Endometrium (tissue), 2 donors: ENCODE measurements around the gene LRRK1.

Source experiments
- FAIRE-seq: peaks from 2 replicates; lab custom pipeline; 2012; peaks lifted over from hg19 to GRCh38; lab: Jason Lieb, UNC
- donor health status: control.
- donor health status: control.

LRRK1 gene

DNA sequence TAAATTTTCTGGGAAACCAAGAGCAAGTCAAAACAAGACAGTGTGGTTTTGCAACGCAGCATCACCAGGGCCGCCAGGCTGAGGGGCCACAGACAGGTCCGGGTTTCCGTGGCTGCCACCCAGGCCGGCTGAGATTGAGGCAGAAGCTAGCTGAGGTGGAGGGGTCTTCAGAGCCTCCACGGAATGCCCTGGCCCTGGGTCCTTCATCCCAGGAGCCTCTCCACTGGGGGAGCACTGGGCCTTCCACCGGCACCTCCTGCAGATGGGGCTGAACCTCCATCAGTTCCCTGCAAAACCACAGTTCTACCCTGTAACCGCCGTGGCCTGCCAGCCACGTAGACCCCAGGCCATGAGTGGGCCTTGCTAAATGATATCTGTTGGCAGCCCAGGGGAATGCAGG is 180.0 kb downstream of the LRRK1 start:
- no peak for FAIRE-seq

- FAIRE-seq = no peak
These were observed 181.0 kb downstream of the LRRK1 start for GRCh38 chr15:101100118-101100517.

DNA sequence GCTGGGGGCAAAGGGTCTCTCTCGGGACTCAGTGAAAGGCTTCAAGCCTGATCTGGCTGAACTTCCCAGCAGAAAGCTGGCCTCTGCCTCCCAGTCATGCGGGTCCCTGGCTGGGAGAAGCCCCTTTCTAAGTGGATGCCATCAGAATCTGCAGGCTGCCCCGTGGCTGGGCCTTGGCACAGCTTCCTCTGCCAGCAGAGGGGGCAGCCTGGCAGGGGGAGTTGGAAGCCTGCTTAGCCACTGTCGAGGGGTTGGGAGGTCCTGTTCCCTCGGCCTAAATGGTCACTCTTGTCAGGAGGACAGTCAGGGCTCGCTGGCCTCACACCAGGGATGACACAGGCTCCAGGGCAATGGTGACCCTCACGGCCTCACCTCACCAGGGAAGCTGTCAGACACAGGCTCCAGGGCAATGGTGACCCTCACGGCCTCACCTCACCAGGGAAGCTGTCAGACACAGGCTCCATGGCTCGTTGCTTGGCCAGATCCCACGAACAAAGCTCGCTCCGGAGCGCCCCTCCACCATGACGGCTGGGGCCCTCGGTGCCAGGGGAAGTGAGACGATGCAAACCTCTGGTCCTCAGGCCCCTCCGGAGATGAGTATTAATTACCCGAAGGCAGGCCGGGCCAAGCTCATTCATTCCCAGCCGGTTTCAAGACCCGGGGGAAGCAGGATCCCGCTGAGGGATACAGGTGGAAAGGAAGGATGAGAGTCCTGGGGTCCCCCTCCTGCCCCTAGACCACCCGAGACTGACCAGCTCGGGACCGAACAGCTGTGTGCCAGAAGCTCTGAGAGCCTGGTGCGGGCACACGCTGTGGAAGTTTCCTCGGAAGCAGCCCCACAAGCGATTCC is 181.7 kb downstream of the LRRK1 start:
- FAIRE-seq = no peak

GRCh38 chr15:101101676-101102075 is 182.5 kb downstream of the LRRK1 start:
- FAIRE-seq = no peak

DNA sequence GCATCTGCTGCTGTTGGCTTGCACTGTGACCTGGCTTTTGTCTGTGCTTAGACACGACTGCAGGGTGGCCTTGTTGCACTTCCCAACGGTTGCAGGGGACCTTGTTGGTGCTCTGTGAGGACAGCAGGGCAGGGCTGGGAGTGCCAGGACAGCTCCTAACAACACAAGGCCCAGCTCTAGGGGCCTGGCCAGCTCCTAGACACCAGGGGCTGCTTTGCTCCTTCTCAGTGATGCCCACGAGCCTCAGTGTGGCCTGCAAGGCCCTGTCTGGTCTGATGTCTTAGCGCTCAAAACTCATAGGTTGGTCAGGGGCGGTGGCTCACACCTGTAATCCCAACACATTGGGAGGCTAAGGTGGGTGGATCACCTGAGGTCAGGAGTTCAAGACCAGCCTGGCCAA is 183.6 kb downstream of the LRRK1 start:
- FAIRE-seq = no peak

- FAIRE-seq = no peak
These were observed 184.4 kb downstream of the LRRK1 start for GRCh38 chr15:101103598-101103997.

GRCh38 chr15:101104141-101104540 is 185.0 kb downstream of the LRRK1 start:
- FAIRE-seq = no peak

GRCh38 chr15:101105059-101105891 is 186.1 kb downstream of the LRRK1 start:
- no peak for FAIRE-seq

DNA sequence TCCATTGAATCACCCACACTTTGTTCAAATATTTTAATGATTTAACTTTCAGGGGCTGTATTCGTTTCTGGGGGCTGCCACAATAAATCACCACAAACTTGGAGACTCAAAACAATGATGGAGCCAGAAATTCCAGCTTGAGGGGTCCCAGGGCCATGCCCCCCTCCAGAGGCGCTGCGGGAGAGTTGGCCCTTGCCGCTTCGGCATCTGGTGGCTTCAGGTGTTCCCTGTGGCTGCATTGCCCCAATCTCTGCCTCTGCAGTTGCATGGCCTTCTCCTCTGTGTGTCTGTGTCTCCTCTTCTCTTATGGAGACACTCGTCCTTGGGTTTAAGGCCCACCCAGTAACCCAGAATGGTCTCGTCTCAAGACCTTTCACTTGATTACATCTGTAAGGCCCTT is 187.9 kb downstream of the LRRK1 start:
- no peak for FAIRE-seq

GRCh38 chr15:101107625-101108460 is 188.7 kb downstream of the LRRK1 start:
- FAIRE-seq = no peak

- no peak for FAIRE-seq
These were observed 189.3 kb downstream of the LRRK1 start for GRCh38 chr15:101108461-101108775.

GRCh38 chr15:101108791-101109190 is 189.6 kb downstream of the LRRK1 start:
- no peak for FAIRE-seq

DNA sequence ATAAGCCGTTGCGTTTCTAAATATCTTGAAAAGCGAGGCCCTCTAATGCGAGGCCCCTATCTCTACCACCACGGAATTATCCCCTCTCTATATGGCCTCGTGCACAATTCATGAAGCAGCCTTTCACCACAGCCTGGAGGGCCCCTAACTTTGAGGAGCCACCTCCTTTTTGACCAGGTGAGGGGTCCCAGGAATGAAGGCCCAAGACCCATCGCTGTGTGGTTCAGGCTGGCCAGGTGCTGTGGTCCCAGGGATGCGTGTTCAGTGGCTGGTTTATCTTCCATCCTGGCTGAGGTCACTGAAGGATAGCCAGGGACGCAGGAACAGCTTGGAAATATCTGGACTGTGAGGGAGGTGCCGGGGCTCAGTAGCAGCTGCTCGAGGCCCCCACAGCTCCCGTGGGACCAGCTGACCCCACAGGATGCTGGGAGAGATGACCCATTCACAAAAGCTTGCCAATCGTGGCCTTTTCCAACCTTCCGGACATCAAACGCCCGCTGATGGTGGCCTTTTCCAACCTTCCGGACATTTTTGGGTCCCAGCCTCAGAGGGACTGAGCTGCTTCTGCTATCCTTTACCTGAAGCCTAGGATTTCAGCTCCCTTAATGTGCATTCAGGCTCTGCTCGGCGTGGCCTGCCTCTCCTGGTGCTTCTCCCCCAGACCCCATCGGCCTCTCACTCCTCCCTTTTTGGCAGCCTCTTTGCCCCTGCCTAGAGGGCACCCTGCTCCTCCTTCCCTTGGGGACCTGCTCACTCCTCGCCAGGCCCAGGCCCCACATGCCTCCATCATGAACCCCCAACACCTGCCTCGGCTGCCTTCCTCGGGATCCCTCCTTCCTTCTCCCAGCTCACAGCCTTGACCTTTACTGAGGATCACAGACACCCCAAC is 191.8 kb downstream of the LRRK1 start:
- FAIRE-seq = no peak

DNA sequence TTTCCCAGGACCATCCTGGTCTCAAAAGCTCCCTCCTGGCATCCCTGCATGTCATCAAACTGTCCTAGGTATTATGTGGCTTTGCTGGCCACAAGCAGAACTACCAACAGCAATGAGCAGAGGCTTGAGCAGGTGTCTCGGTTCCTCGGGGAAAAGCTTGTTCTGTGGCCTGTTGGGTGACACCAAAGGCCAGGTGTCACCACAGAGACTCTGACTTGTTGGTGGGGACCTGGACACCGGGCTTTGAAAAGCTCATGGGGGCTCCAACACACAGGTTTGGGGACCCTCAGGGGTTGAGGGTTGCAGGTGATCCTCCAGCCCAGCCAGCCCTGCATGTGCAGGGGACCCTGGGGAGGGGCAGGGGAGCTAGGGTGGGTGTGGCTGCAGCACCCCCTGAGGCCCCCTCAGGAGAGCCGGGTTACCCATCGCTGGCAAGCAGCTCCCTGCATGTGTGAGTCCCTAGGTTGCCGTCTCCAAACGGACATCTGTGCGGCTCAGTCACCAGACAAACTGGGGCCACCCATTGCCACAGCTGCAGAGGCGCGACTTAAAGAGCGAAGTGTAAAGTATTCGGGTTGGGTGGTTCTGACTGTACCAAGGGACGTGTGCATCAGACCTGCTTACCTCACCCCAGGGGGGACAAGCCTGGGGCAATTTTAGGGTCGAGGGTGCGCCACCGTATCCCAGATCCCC is 192.6 kb downstream of the LRRK1 start:
- no peak for FAIRE-seq

DNA sequence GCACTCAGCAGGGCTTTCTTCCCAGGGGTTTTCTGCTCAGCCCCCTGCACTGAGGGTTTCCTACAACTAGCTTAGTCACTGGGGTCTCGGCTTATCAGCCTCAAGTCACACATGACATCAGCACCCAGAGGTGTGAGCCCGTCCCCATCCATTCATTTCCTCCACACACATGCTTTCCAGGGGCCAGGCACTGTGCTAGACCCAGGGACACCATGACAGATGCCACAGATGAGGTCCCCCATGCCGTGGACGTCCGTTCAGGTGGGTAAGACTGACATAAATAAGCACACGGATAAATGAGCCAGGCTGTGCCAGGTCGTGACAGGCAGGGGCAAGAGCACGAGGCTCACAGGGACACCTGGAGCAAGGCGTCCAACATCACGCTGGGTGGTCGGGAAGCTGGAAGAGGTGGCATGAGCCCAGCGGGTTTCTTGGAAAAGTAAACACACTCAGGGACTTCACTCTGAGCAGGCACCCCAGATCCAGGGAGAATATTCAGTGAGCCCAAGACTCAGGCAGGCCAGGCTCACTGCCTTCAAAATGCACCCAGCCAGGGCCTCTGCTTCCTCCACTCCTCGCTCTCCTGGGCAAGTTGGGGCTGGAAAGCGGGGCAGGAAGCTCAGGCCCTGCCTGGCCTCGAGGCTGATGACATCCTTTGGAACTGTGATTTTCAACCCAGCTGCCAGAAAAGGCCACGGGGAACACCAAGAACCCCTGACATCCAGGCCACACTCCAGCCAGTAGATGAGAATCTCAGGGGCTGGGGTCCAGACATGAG is 193.4 kb downstream of the LRRK1 start:
- no peak for FAIRE-seq

DNA sequence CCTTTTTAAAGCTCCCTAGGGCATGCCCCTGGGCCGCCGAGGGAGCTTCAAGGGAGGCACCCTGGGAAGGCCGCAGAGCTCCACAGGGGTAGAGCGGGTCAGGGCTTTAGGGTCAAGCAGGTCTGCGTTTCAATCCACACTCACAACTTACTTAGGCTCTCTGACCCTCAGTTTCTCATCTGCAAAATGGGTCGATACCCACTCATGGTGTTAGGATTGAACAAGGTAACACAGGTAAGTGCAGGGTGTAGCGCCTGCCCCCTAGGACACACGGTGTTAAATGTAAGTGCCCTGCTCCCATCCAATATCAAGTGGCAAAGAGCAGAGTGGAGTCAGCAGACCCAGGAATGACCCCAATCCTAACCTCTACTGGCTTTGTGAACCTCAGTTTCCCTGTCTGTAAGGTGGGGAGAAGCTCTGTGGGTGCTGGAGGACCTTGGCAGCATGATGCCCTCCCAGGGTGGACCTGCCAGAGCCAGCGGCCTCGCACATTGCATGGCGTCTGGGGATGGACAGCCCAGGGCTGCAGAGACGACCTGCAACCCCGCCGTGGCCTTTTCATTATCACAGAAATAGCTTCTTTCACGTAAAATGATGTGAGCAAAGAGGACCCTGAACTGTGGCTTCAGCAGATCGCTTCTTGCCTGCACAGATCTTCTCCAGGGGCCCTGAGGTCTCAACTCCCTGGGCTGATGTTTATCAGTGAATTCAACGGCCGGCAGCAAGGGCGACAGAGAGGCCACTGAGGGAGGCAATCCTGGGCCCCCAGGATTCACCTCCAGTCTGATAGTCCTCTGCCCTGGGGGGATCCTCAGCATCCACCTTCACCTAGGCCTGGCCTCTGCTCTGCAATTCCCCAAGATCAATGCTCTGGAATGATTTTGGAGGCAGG is 194.2 kb downstream of the LRRK1 start:
- FAIRE-seq = no peak

DNA sequence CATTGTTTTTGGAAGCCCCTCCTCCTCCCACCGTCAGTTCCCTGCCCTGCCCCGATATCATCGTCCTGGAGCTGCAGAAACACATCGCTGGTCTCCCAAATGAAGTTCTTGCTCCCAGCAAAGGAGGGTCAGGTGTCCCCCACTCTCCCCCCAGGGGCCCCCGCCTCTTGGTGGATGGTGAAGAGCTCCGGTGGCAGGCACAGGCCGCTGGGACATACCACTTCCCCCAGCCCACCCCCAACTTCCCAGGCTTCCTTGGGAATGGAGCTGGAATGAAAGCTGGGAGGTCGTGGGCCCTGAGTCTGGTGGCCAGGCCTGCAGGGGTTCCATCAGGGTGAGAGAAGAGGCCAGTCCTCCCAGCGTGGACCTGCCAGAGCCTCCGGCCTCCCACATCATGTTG is 195.0 kb downstream of the LRRK1 start:
- no peak for FAIRE-seq

- FAIRE-seq = no peak
These were observed 195.5 kb downstream of the LRRK1 start for GRCh38 chr15:101114610-101115009.

DNA sequence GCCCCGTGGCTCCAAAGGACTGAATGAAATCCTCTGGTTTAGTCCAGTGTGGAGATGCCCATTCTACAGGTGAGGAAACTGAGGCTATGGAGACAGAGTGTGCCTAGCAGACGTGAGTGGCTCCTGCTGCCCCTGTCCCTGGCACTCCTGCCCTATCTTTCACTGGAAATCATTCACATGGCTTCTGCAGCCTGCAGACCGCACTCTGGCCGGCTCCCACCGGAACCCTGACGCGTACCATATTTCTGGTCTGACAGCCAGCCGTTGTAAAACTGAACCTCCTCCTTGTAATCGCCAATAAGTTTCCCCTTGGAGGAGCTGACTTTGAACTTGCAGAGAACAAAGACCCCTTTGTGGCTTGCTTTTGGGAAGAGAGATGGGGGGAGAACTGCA is 196.2 kb downstream of the LRRK1 start:
- FAIRE-seq = no peak
